Right ventricle myocardium superior (tissue), 1 donor: ENCODE measurements around the gene LZTFL1. TPM values are rescaled to one million over a fixed set of nuclear protein-coding genes. Genes with fewer than 3 reads are reported as not detected.

ENCODE experiments used
- ATAC-seq: fragments of 200-7000 bp; cut with Tn5 transposase; one replicate; pipeline ENCODE4 v1.9.1; 2020; ENCODE audit warnings: mild to moderate bottlenecking; ENCODE audit not compliant: poor library complexity
- DNase-seq: peaks from one replicate; pipeline ENCODE4 v3.0.0-alpha.2; 2020
- intact Hi-C: fragments of 100-400 bp; cut with DNase I; formaldehyde crosslinking; loops from one replicate; pipeline ENCODE4 v1.11.2; 2022
- long read RNA-seq: library from polyadenylated mRNA; unstranded; transcript quantifications from one replicate; pipeline ENCODE4 v2.0.0, GENCODE V29; 2021
- total RNA-seq: library from RNA; stranded (reverse); fragmentation: NEBNext Ultra II Directional; extraction: Animal tissue kit (Norgen Biotek cat#: 25700); gene quantifications from one replicate; pipeline ENCODE4 v1.2.1, GENCODE V29; 2021
- donor health status: DM: no; HTN: yes; CAD: no; lungs with severe emphysema.

LZTFL1 gene
- total RNA-seq, result 7.2 TPM
- long read RNA-seq, full-length matches to known transcripts, result 9 of 9 reads
- long read RNA-seq, partial matches to known transcripts, result 0 of 9 reads
- long read RNA-seq, other reads (novel, unspliced or antisense), result 0 of 9 reads

- DNase-seq (peak; percentile 93), ATAC-seq (peak; percentile 99)
- intact Hi-C loops, result no loop called here
Observed at GRCh38 chr3:45841757-45842491, at the start of gene LZTFL1. TSS of gene LZTFL1 (minus strand) at chr3:45842119. CDS start at chr3:45841991, 128 bp downstream.

GRCh38 chr3:45890405-45890804, 48.5 kb upstream of the LZTFL1 start:
- DNase-seq (no peak), ATAC-seq (no peak)
- intact Hi-C loops, result no loop called here

- DNase-seq, result no peak
- no peak for ATAC-seq
- intact Hi-C loops, result no loop called here
Observed at GRCh38 chr3:45889337-45889736, 47.4 kb upstream of the LZTFL1 start.

- ATAC-seq (no peak), DNase-seq (no peak)
- intact Hi-C loops, result no loop called here
Observed at GRCh38 chr3:45887759-45888511, 46.0 kb upstream of the LZTFL1 start.

- no peak for ATAC-seq
- no peak for DNase-seq
- intact Hi-C loops, result no loop called here
Observed at GRCh38 chr3:45887285-45887684, 45.4 kb upstream of the LZTFL1 start.

GRCh38 chr3:45885979-45886705, 44.2 kb upstream of the LZTFL1 start, which contains the start of gene CCR9:
TSS of gene CCR9 (plus strand) at chr3:45886543. CDS start at chr3:45894934, 8,391 bp downstream.
- intact Hi-C loops, result no loop called here
- ATAC-seq, result no peak
- DNase-seq, result no peak

- DNase-seq (no peak), ATAC-seq (no peak)
- intact Hi-C loops, result no loop called here
Observed at GRCh38 chr3:45884368-45885201, 42.7 kb upstream of the LZTFL1 start.

GRCh38 chr3:45881078-45882022, 39.4 kb upstream of the LZTFL1 start:
- ATAC-seq (peak; percentile 81), DNase-seq (no peak)
- intact Hi-C loops, result no loop called here

GRCh38 chr3:45880725-45881077, 38.8 kb upstream of the LZTFL1 start:
- ATAC-seq (no peak), DNase-seq (no peak)
- intact Hi-C loops, result no loop called here

GRCh38 chr3:45878124-45878523, 36.2 kb upstream of the LZTFL1 start:
- intact Hi-C loops, result no loop called here
- ATAC-seq (no peak), DNase-seq (no peak)

- ATAC-seq (no peak), DNase-seq (no peak)
- intact Hi-C loops, result no loop called here
Observed at GRCh38 chr3:45874677-45875346, 32.9 kb upstream of the LZTFL1 start.

GRCh38 chr3:45873638-45874037, 31.7 kb upstream of the LZTFL1 start:
- intact Hi-C loops, result no loop called here
- no peak for ATAC-seq
- DNase-seq, result no peak

GRCh38 chr3:45873036-45873435, 31.1 kb upstream of the LZTFL1 start:
- intact Hi-C loops, result no loop called here
- no peak for DNase-seq
- ATAC-seq, result no peak

GRCh38 chr3:45872569-45872968, 30.6 kb upstream of the LZTFL1 start:
- DNase-seq, result no peak
- no peak for ATAC-seq

GRCh38 chr3:45871780-45872179, 29.9 kb upstream of the LZTFL1 start:
- DNase-seq, result no peak
- intact Hi-C loops, result no loop called here
- no peak for ATAC-seq

More at GRCh38 chr3:45872569-45872968, 30.6 kb upstream of the LZTFL1 start:
- intact Hi-C loops, result no loop called here

- intact Hi-C loops, result no loop called here
- no peak for ATAC-seq
Observed at GRCh38 chr3:45870099-45870498, 28.2 kb upstream of the LZTFL1 start.

GRCh38 chr3:45869638-45870037, 27.7 kb upstream of the LZTFL1 start:
- ATAC-seq (no peak), DNase-seq (no peak)
- intact Hi-C loops, result no loop called here

More at GRCh38 chr3:45870099-45870498, 28.2 kb upstream of the LZTFL1 start:
- DNase-seq, result no peak
